OCI-M2 (cell line): ENCODE measurements around the gene MCC.
"Not testable (repeated sequence)": the region's sequence is repeated elsewhere in the genome, so short reads cannot be mapped to it uniquely, and the experiment has no call there.

Experiments
- DNase-seq: peaks from one replicate; lab custom pipeline; 2025; ENCODE audit not compliant: unreplicated experiment; lab: John Stamatoyannopoulos, UW

Gene MCC

GRCh38 chr5:113091622-113092021 lies 396.6 kb downstream of the MCC start:
- no peak for DNase-seq

GRCh38 chr5:113090336-113091106 lies 397.7 kb downstream of the MCC start:
- DNase-seq = no peak

- no peak for DNase-seq
Observed at GRCh38 chr5:113089653-113090335, 398.5 kb downstream of the MCC start.

GRCh38 chr5:113087976-113088514 lies 400.2 kb downstream of the MCC start:
- DNase-seq = no peak

GRCh38 chr5:113085880-113086409 lies 402.3 kb downstream of the MCC start:
- no peak for DNase-seq

DNA sequence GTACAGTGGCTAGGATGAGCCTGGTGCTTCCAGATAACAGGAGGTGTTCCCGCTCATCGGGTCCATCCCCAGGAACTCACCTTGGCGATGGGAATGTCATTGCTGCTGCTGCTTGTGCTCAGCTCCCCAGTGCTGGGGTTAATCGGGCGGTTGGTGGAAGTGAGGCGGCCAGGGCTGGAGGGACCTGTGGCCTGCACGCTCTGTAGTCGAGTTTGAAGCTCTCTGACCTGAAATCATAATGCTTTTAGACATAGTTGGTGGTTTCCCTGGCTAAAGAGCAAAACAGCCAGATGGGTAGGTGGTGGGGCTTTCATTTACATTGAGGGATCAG lies 403.2 kb downstream of the MCC start:
- no peak for DNase-seq

DNA sequence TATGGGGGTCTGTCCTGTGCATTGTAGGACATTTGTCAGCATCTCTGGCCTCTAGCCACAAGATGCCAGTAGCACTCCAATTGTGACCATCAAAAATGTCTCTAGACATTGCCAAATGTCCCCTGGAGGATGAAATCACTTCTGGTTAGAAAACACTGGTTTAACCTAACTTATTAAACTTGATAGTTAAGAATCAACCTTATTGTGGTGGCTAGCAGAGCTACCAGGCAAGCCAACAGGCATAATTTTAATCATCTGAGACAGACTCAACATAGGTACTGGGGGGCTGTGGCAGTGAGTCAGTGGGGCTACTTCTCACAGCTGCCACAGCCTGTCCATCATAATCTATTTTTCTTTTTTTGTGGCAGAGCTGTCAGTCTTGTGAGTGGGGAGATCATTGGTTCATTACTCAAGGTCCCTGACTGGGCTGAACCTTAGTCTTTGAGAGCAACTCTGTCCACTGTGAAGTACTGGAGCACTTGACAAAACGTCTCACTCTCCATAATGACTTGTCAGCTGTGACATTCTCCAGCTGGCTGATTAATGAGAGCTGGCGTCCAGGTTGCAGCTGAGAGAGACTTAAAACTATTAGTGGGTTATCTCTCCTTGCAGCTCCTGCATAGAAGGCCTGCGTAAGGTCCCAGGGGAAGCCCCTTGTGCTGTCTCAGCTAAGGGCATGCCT lies 403.7 kb downstream of the MCC start:
- no peak for DNase-seq

DNA sequence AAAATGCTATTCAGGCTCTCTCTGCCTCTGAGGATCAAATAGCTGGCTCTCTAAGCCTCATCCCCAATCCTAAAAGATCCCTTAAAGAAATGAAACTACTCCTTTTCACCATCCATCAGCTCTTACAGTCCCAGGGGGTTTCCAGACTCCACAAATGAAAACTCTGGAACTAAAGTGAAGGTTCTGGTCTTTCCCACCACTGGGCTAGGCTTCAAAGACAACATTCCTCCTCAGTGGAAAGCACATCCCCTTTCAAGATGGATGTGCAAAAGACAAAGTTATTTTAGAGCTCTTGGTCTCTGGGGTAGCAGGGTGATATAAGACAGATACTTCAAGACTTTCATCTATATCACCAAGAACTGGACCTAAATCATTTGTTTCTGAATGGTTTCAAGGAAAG lies 404.8 kb downstream of the MCC start:
- DNase-seq = no peak

DNA sequence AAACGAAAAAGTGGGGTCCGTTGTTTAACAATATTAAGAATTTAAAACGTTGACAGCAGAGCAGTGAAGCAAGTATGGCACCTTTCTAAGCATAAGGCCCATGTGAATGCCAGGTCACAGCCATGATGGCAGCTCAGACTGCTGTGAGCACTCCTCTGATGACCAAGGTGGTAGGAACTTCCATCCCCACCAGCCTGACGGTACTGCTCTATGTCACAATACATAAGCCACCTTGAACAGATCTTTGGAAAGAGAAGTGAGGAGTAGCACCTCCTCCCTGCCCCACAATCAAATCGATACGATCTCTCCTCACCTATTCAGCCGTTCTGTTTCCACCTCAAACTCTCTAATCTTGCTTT lies 405.7 kb downstream of the MCC start:
- DNase-seq = no peak

DNA sequence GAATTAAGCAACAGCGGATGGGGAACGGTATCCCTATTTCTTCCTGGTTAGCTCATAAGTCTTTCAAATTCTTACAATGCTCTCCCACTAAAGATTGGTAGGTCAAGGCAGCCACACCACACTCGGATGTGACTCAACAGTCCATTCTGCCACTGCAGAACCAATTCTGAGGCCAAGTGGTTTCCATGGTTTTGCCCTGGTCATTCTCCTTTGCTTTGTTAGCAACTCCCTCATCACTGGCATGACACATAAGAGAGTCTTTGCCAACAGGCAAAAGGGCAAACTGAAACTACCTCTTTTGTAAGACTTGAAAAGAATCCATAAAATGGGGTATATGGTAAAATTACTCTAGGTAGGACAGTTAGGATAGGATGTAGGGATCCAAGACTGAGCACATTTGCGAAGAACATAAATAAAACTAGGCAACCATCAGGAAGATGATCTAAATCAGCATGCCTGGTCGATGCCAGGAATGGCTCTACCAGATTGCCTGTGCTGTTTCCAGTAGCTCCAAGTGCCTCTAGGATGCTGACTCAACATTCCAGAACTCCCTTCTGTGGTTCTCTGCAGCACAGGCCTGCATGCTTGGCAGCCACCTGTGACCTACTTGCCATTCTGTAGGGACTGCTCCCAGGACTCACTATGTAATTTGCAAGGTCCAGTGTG lies 406.2 kb downstream of the MCC start:
- DNase-seq = no peak

- no peak for DNase-seq
Observed at GRCh38 chr5:113081091-113081839, 407.0 kb downstream of the MCC start.

DNA sequence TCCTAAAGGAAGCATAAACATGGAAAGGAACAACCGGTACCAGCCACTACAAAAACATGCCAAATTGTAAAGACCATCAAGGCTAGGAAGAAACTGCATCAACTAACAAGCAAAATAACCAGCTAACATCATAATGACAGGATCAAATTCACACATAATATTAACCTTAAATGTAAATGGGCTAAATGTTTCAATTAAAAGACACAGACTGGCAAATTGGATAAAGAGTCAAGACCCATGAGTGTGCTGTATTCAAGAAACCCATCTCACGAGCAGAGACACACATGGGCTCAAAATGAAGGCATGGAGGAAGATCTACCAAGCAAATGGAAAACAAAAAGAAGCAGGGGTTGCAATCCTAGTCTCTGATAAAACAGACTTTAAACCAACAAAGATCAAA lies 411.6 kb downstream of the MCC start:
- not testable (repeated sequence) for DNase-seq

- no peak for DNase-seq
Observed at GRCh38 chr5:113075019-113075418, 413.2 kb downstream of the MCC start.

DNA sequence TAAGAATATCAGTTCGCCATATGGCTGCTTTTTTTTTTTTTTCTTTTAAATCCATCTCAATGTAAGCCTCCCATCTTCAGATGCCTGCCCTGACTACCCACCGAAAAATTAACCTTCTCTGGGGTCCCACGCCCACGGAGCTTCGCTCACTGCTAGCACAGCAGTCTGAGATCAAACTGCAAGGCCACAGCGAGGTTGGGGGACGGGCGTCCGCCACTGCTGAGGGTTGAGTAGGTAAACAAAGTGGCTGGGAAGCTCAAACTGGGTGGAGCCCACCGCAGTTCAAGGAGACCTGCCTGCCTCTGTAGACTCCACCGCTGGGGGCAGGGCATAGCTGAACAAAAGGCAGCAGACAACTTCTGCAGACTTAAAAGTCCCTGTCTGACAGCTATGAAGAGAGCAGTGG lies 414.6 kb downstream of the MCC start:
- not testable (repeated sequence) for DNase-seq

GRCh38 chr5:113071401-113071800 lies 416.9 kb downstream of the MCC start:
- DNase-seq = no peak

GRCh38 chr5:113070901-113071300 lies 417.4 kb downstream of the MCC start:
- no peak for DNase-seq

DNA sequence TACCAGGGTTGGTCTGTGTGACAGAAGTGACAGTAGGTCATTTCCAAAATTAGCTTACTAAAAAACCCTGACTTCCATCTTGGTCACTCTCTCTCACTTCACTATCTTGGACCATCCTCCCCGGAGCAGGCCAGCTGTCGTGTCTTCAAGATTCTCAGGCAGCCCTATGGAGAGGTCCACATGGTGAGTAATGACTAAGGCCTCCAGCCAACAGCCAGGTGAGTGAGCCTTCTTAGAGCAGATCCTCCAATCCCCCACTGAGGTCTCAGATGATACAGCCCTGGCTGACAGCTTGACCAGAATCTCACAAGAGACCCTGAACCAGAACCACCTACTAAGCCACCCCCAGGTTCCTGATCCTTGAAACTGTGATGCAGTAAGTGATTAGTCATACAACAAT lies 419.7 kb downstream of the MCC start:
- no peak for DNase-seq

DNA sequence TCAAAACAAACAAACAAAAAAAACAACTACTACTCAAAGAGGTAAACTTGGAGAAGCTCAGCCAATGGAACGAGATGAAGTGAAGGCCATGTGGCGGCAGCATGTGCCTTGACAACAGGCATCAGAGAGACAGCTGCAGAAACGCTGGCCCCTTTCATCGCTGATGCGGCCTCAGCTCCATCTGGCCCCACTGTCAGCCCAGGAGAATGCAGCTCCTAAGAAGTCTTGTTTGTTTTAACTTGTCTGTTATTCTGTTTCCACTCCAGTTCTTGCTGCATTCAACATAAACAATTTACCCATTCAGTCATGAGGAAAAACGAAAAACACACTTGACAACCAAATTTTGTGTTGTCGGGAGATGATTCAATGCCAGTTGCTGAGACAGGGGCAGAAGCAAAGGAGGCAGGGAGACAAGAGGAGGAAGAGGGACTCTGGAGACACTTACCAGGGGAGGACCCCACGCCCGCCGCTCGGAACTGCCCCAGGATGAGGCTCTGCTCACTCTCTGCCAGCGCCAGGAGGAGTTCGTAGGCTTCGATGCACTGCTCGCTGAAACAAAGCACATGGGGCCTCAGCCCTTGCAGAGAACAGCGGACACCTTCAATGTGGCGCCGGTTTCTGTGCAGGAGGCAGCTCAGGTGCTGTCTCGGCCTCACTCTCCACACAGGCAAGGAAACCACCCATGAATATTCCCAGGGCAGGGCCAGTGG lies 420.5 kb downstream of the MCC start:
- no peak for DNase-seq

- DNase-seq = no peak
Observed at GRCh38 chr5:113065626-113066025, 422.6 kb downstream of the MCC start.

DNA sequence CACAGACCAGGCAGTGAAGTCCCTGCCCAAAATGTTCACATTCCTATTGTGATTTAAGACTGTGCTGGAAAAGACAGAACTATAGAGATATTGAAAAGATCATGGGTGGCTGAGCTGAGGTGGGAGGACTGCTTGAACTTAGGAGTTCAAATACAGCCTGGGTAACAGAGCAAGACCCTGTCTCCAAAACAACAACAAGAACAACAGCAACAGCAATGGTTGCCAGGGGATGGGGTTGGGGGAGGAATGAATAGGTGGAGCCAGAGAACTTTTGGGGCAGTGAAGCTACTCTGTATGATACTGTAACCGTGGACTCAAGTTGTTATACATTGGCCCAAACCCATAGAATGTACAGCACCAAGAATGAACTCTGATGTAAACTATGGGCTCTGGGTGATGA lies 423.4 kb downstream of the MCC start:
- DNase-seq = no peak
